Left renal cortex interstitium (tissue), 4 donors: ENCODE data around the gene LCORL. TPM values are rescaled to one million over a fixed set of nuclear protein-coding genes. Genes with fewer than 3 reads are reported as not detected.

Experiments used
- DNase-seq, 4 donors: peaks; one replicate each; pipeline ENCODE4 v3.0.0-alpha.2; 2013; ENCODE audit warnings: low read depth in 4 of 4, low spot score in 2 of 4, missing footprints in 1 of 4
- polyA plus RNA-seq, 4 donors: library from polyadenylated mRNA; unstranded; fragments of 120-200 nt; gene quantifications; one replicate each; pipeline ENCODE4 v1.2.1, GENCODE V29; 2013; ENCODE audit not compliant: insufficient read length in 4 of 4

Gene LCORL
- polyA plus RNA-seq, 4 donors = 24.3 to 30.7 (median 25.9) TPM

DNA sequence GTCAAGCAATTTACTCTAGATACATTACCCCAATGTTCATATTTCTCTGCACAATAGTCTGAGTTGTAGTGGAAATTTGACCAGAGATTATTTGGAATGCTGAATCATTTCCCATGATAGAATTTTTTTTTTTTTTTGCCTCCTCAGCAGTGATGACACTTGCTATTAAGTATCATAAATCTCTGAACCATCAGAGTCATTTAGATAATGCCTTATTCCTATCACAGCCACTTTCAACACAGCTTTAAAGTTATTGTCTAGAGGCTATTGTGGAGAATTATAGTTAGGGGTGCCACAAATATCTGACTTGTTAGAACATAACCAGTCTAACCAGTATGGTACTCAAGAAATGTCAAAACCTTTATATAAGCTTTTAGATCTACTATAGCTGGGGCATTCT, 79.8 kb downstream of the LCORL start:
- no peak for DNase-seq

DNA sequence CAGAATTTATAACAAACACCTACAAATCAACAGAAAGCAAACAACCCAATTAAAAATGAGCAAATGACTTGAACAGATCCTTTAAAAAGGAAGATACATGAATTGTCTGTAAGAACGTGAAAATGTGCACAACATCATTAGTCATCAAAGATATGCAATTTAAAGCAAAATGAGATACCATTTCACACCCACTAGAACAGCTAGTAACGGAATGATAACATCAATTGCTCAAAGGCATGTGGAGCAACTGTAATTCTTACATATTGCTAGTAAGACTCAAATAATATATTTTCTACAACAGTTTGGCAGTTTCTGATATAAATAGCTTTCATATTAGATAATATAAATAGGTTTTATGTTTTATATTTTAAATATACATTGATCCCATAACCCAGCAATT, 82.5 kb downstream of the LCORL start:
- no peak for DNase-seq

DNA sequence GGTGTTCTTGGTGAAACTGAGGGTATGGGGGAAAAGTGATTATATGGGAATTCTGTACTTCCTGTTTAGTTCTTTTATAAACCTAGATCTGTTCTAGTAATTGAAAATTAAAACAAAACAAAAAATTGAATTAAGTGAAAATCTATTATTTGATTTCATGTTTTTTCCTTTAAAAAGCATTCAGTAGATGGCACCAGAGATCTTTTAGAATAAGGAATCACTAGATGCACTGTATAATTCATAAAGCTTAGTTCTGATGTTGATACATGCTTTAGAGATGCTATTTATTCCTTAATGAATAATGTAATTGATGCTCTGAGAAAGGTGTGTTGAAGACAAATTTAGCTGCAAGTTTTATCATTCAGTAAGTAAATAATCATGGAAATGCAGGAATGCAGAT, 87.3 kb downstream of the LCORL start:
- no peak for DNase-seq

DNA sequence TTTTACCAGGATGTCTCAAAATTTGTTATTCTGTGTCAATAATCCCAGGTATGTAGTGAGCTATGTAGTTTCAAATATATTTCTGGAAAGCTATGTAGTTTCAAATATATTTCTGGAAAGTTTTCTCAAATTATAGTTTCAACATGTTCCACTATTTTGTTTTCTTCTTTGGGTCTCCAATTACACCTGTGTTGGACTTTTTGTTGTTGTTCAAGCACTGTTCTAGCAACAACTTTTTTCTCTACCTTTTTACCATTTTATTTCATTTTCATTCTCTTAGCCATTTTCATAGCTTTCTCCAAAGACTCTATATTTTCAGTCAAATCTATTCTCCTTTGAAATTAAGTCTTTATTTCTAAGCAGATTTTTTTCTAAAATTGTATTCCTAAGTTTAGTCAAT, 88.4 kb downstream of the LCORL start:
- DNase-seq = no peak

DNA sequence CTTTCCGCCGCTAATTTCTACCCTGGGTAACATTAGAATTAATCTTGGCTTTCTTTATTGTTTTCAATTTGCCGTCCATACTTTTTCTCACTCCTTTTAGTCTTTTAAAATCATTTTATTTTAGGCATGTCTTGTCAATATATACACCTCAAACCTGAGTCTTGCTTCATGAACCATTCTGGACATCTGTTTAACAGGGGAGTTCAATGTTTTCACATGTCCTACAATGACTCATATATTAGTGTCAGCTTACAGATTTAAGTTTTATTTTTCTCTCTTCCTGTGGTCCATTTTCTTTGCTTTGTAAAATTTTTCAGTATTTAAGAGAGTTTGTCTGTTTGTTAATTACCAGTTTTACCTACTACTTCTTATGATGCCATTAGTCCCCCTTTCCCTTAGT, 89.5 kb downstream of the LCORL start:
- no peak for DNase-seq

DNA sequence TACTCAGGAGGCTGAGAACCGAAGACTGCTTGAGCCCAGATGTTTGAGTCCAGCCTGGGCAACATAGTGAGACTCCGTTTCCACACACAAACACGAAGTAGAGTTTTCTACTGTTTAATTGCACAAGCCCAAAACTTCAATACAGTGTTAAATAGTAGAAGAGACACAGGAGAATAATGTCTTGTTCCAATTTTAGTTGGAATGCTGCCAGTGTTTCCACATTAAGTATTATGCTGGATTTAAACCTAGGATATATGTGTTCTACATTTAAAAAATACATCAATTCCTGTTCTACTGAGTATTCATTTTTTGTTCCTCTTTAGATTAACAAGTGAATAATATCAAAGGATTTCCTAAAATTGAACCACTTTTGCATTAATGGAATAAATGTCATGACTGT, 91.3 kb downstream of the LCORL start:
- no peak for DNase-seq

DNA sequence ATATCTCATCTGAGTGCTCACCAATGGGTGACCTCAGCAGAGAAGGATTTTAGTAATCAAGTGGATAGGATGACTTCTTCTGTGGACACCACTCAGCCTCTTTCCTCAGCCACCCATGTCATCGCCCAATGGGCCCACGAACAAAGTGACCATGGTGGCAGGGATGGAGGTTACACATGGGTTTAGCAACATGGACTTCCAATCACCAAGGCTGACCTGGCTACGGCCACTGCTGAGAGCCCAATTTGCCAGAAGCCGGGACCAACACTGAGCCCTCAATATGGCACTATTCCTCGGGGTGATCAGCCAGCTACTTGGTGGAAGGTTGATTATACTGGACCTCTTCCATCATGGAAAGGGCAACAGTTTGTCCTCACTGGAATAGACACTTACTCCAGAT, 97.4 kb downstream of the LCORL start:
- DNase-seq = no peak

DNA sequence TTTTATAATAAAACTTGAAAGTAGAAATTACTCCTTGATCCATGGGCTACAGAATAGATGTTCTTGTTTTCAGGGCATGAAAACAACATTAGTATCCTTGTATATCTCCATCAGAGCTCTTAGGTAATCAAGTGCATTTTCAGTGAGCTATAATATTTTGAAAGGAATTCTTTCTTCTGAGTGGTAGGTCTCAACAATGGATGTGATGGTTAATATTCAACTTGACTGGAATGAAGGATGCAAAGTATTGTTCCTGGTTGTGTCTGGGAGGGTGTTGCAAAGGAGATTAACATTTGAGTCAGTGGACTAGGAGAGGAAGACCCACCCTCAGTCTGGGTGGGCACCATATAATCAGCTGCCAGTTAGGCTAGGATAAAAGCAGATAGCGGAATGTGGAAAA, 100.1 kb downstream of the LCORL start:
- no peak for DNase-seq

DNA sequence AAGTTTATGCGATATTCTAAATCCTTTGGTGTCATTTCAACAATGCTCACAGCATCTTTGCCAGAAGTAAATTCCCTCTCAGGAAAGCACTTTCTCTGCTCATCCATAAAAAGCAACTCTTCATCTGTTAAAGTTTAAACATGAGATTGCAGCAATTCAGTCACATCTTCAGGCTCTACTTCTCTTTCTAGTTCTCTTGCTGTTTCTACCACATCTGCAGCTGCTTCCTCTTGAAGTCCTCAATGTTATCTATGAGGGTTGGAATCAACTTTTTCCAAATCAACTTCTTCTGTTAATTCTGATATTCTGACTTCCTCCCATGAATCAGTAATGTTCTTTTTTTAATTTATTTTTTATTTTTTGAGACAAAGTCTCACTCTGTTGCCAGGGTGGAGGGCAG, 100.9 kb downstream of the LCORL start:
- DNase-seq = no peak

DNA sequence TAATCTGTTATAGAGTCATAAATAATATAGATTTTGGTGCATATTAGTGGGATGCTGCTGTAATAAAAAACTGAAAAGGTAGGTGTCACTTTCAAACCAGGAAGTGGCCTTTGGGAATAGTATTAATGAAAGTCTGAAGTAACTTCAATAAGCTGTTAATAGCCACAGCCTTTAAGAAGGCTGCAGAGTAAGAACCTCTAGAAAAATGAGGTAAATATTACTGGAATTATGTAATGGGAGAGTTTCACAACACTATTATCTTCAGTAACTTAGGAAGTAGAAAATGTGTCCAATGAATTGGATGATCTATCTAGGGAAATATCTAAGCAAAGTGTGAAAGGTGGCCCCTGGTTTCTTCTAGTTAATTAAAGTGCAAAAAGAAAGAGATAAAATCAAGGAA, 106.1 kb downstream of the LCORL start:
- DNase-seq = no peak

DNA sequence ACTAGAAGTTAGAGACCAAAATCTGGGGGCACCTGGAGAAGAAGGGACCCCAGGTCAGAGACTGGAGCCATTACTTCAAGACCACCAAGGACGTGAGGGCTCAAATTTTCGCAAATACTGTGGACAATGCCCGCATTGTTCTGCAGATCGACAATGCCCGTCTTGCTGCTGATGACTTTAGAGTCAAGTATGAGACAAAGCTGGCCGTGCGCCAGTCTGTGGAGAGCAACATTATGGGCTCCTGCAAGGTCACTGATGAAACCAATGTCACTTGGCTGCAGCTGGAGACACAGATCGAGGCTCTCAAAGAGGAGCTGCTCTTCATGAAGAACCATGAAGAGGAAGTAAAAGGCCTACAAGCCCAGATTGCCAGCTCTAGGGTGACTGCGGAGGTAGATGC, 109.5 kb downstream of the LCORL start:
- DNase-seq = no peak

DNA sequence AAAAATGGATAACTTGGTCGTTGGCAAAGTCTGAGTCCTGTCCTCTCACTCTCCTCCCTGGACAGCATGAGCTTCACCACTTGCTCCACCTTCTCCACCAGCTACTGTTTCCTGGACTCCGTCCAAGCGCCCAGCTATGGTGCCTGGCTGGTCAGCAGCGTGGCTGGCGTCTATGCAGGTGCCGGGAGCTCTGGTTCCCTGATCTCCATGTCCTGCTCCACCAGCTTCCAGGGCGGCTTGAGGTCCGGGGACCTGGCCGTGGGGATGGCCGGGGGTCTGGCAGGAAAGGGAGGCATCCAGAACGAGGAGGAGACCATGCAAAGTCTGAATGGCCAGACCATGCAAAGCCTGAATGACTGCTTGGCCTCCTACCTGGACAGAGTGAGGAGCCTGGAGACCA, 109.9 kb downstream of the LCORL start:
- no peak for DNase-seq

DNA sequence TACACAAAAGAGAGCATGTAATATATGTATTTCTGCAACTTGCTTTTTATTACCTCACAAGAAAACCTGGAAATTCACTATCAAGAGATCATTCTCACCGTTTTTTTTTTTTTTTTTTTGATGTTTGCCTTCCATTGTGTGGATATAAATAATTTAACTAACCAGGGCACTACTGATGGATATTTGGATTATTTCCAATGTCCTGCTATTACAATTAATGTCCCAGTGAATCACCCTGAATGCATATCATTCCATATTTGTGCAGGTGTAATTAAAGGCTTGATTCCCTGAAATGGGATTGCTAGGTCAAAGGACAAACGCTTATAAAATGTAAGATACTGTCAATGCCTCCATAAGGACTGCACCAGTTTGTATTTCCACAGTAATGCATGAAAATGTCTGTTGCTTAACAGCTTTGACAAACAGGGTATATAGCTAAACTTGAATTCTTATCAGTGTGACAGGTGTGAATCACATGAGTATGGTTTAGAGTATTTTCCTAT, 123.0 kb downstream of the LCORL start:
- DNase-seq = no peak

DNA sequence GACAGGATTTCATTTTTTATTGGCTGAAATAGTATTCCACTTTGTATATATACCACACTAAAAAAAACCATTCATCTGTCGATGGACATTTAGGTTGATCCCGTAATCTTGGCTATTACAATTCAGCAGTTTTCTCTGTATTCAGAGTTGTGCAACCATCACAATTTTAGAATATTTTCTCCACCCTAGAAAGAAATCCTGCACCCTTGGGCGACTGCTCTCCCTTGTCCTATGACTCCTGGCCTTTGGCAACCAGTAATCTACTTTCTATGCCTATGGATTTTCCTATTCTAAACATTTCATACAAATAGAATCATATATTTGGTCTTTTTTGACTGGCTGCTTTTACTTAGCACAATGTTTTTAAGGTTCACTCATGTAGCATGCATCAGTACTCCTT, 126.1 kb downstream of the LCORL start:
- no peak for DNase-seq

DNA sequence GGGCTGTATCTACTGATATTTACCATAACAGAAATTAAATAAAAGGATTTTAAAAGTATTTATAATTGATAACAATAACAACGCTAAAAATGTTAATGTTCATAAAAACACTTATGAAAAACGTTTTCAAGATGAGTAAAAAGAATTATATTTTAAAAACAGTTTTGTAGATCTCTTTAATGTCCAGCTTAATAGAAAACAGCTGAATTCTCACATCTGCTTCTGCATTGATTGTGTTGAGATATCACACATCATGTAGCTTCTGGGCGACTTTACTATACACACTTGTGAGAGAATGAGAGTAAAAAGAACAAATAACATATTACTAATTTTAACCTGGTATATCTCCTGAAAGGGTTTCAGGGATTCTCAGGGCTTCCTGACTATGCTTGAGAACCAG, 127.1 kb downstream of the LCORL start:
- no peak for DNase-seq

DNA sequence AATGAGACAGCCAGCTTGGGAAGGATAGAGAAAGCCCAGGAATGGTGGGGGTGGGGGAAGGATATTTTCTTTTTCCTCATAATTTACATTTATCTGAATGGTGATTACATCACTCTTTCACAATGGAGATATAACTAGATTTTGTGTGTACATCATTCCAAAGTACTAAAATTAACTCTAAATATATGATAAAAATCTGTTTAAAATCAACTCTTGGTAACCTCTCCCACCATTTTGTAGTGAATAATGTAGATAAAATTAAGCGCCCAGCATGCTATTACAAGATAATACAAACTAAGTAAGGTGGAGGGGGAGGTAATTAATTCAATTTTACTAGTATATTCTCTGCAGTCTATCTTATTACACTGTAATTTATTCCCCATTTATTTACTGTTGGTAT, 131.9 kb downstream of the LCORL start:
- DNase-seq = no peak

DNA sequence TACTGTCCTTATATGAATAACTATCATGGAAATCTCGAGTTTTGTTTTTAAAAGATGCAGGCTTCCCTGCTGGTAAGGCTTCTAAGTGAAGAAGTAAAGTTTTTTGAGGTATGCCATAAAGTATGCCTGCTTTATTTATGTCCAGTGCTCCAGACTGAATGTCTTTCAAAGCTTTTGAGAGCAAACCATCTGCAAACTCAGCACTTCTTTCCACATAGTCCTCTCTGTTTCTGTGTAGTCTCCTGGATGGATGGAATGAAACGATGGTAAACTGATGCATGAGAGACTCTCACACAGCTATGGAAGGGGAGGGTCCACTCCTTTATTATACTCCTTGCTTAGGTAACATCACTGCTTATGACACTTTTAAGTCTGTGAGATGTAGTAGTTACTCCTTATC, 137.0 kb downstream of the LCORL start:
- DNase-seq = no peak

DNA sequence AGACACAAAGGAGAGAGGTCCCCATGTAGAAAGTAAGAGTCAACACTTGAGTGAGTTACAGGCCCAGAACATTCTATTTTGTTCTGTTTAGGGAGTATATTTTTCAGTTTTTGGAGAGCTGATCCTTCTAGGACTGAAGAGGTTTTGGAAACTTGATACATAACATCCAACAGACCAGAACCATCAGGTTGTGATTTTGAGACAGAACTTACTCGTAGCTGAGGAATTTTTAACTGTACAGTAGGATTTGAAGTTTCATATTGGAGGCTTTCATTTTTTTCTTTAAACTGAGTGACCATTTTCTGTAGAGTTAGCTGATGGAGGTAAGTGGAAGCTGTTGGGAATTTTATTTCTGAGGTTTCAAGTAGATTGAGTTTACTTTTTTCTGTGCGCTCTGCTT, 137.5 kb downstream of the LCORL start:
- no peak for DNase-seq

DNA sequence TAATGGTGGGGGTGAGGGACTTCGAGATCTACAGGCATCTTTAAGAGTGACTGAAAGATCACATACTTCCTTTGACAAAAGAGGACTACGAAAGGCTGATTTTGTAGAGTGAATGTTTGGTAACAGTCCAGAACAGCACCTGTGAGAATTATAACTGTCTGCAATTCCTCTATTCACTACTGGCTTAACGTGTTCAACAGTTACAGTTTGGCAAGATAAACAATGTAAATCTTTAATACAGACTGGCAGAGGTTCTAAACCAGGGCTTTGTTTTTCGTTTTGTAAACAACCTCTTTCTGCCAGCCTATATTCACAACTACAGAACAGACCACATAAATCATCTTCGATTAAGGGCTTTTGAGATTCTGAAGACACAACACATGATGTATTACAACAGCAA, 143.9 kb downstream of the LCORL start:
- DNase-seq = no peak

DNA sequence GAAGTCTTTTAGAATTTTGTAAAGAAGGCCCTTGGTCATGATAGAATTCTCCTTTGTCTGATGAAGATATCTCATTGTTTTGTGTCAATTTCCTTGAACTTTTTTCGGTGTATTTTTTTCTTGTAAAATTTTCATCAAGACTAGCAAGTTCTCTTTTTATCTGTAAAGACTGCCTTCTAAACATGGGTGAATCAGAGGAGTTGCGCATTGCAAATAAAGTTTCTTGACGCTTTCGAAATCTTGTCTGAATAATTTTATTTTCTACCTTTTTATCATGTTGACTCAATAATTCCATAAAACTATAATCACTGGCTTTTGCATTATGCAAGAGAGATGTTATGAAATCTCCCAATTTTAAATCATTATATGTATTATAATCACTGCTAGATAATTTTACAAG, 144.6 kb downstream of the LCORL start:
- DNase-seq = no peak

DNA sequence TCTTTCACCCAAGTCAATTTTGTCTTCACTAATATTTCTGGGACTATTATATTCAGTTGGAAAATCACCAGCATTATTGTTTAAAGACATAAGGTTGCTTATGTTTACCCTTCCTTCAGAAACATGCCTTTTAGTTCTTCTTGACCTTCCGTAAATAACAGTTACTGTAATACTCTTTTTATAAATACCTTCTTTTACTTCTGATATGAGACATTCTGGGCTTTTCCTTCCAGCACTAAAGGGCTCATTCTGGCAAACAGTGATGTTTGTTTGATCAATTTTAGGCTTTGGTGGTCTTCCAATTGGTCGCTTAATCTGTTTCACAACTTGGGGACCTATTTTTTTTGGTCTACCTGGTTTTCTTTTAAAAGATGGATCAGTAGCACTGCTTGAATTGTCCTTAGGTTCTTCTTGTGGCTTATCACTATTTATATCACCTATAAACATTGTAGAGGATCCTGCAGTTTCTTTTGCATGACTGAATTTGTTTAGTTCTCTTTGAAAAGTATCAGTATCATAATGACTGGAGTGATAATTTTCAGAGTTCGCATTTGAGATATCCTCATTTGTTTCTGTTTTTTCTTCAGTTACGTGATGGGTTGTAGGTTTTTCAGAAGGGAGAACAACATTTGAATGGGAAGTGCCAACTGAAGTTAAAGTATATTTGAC, 146.0 kb downstream of the LCORL start:
- no peak for DNase-seq

DNA sequence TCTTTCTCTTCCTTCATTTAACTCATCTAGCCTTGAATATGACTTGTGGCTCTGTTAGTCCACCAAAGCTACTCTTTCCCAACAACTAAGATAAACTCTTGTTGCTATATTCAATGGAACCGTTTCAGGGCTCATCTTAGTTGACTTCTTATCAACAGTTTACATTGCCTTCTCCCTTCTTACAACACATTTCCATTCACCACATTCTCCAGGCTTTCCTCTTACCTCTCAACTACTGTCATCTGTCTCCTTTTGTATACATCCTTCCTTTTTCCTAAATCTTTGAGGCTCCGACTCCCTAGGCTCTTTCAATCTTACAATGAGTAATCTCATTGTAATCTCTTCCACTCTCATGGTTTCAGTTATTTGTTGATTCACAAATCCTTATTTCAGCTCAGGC, 152.2 kb downstream of the LCORL start:
- no peak for DNase-seq

DNA sequence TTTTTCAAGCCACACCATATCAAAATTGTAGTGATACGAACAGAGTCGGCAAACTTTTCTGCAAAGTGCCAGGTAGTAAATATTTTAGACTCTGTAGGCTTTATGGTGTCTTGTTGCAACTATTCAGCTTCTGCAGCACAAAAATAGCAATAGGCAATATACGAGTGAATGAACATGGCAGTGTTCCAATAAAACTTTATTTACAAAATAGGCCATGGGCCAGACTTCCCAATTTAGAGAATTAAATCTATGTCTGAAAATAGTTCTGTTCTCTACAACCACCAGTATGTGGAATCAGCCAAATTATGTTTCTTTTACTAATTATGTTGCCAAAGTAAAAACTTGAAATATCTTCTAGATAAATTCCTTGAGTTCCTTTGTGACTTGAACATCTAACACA, 154.3 kb downstream of the LCORL start:
- DNase-seq = no peak
